ENCODE measurements around the gene HSF2BP. TPM values are rescaled to one million over a fixed set of nuclear protein-coding genes. Genes with fewer than 3 reads are reported as not detected.
"Not testable (repeated sequence)": the region's sequence is repeated elsewhere in the genome, so short reads cannot be mapped to it uniquely, and the experiment has no call there.

The HSF2BP gene
- 0.89 TPM for polyA plus RNA-seq (ENCODE audit: insufficient read length)

GRCh38 chr21:43659136-43660000 is at the start of gene HSF2BP, which contains the start of gene RRP1B:
Gene HSF2BP (minus strand): TSS chr21:43659488. CDS start chr21:43658096, 1,392 bp downstream.
Gene RRP1B (plus strand): TSS chr21:43659560. CDS start chr21:43659665, 105 bp downstream.
- DNase-seq, result peak; percentile 90

GRCh38 chr21:43708745-43709381 is 49.6 kb upstream of the HSF2BP start:
- DNase-seq, result no peak

GRCh38 chr21:43707462-43707861 is 48.2 kb upstream of the HSF2BP start:
- no peak for DNase-seq

- no peak for DNase-seq
These were observed 44.0 kb upstream of the HSF2BP start for GRCh38 chr21:43703035-43703880.

GRCh38 chr21:43702785-43703034 is 43.4 kb upstream of the HSF2BP start:
- DNase-seq, result no peak

- no peak for DNase-seq
These were observed 42.9 kb upstream of the HSF2BP start for GRCh38 chr21:43701936-43702784.

GRCh38 chr21:43699933-43700599 is 40.8 kb upstream of the HSF2BP start:
- no peak for DNase-seq

- DNase-seq, result not testable (repeated sequence)
These were observed 40.1 kb upstream of the HSF2BP start for GRCh38 chr21:43699492-43699777.

GRCh38 chr21:43697758-43698643 is 38.7 kb upstream of the HSF2BP start:
- no peak for DNase-seq

GRCh38 chr21:43696214-43696613 is 36.9 kb upstream of the HSF2BP start:
- no peak for DNase-seq

GRCh38 chr21:43694437-43695079 is 35.3 kb upstream of the HSF2BP start:
- no peak for DNase-seq

- no peak for DNase-seq
These were observed 34.7 kb upstream of the HSF2BP start for GRCh38 chr21:43693981-43694380.

GRCh38 chr21:43692949-43693348 is 33.7 kb upstream of the HSF2BP start:
- no peak for DNase-seq

- DNase-seq, result no peak
These were observed 32.5 kb upstream of the HSF2BP start for GRCh38 chr21:43691801-43692200.

GRCh38 chr21:43691086-43691795 is 32.0 kb upstream of the HSF2BP start:
- DNase-seq, result no peak

GRCh38 chr21:43690346-43690745 is 31.1 kb upstream of the HSF2BP start:
- no peak for DNase-seq

GRCh38 chr21:43689556-43690337 is 30.5 kb upstream of the HSF2BP start:
- no peak for DNase-seq

- no peak for DNase-seq
These were observed 29.6 kb upstream of the HSF2BP start for GRCh38 chr21:43688906-43689305.
